22Rv1 (cell line): Measurements from ENCODE around the gene NBL1.

Source experiments
- CTCF ChIP-seq: fragments of 450-650 bp; IDR thresholded peaks from 2 replicates; pipeline ENCODE4 v1.5.1; 2017; ENCODE audit warnings: mild to moderate bottlenecking
- ZFX ChIP-seq: fragments of 450-650 bp; IDR thresholded peaks from 2 replicates; pipeline ENCODE4 v1.6.1; 2017; ENCODE audit warnings: antibody characterized with exemption, borderline replicate concordance

DNA sequence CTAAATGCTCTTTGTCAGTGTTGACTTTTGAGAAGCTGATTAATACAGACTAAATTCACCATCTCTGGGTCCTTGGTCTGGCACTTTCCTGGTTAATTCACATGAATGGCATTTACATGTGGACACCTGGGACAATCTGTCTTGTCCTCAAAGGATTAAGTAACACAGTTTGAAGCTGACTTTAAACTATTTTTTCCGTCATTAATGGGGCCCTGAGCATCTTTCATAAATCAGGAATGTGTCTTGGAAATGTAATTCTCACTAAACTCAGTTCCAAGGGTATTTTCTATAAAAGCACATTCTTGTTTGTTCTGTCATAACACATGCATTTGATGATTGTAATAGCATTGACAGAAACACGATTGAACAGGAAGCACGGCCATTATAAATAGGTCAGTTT lies 26.7 kb upstream of the NBL1 start:
- TF ChIP-seq CTCF (no peak), ZFX (no peak)
